Endothelial cell (in vitro differentiated cells): ENCODE data around the gene CCDC154. TPM values are rescaled to one million over a fixed set of nuclear protein-coding genes. Genes with fewer than 3 reads are reported as not detected.

Experiments used
- DNase-seq: peaks from one replicate; pipeline ENCODE4 v3.0.0; 2021; ENCODE audit warnings: low spot score
- H3K27ac Mint-ChIP-seq: one replicate; pipeline ENCODE4 v1.8.0; 2021; ENCODE audit warnings: mixed read lengths, inconsistent platforms; ENCODE audit not compliant: unreplicated experiment
- H3K27me3 Mint-ChIP-seq: one replicate; pipeline ENCODE4 v1.8.0; 2021; ENCODE audit warnings: mild to moderate bottlenecking, moderate library complexity, mixed read lengths, inconsistent platforms; ENCODE audit not compliant: unreplicated experiment
- H3K36me3 Mint-ChIP-seq: one replicate; pipeline ENCODE4 v1.8.0; 2021; ENCODE audit warnings: mild to moderate bottlenecking, low read depth, mixed read lengths, inconsistent platforms; ENCODE audit not compliant: unreplicated experiment
- H3K4me1 Mint-ChIP-seq: one replicate; pipeline ENCODE4 v1.8.0; 2021; ENCODE audit warnings: mild to moderate bottlenecking, mixed read lengths, inconsistent platforms; ENCODE audit not compliant: unreplicated experiment
- H3K4me3 Mint-ChIP-seq: one replicate; pipeline ENCODE4 v1.8.0; 2021; ENCODE audit warnings: mild to moderate bottlenecking, mixed read lengths, inconsistent platforms; ENCODE audit not compliant: unreplicated experiment
- H3K9me3 Mint-ChIP-seq: one replicate; pipeline ENCODE4 v1.8.0; 2021; ENCODE audit warnings: mixed read lengths, inconsistent platforms; ENCODE audit not compliant: unreplicated experiment
- CTCF ChIP-seq: fragments of 200-600 bp; sonication (generic); IDR thresholded peaks from one replicate; pipeline ENCODE4 v1.5.0; 2021; ENCODE audit warnings: antibody characterized with exemption; ENCODE audit not compliant: unreplicated experiment
- total RNA-seq: library from RNA; stranded (reverse); fragmentation: NEBNext Ultra II Directional; extraction: Animal tissue kit (Norgen Biotek cat#: 25700); gene quantifications from one replicate; pipeline ENCODE4 v1.2.1, GENCODE V29; 2021; ENCODE audit not compliant: unreplicated experiment

Gene CCDC154
- total RNA-seq, 1 donor from 2014 or later: 2.4 TPM

- no peak overlapping the region for H3K27ac Mint-ChIP-seq
- no peak overlapping the region for H3K4me3 Mint-ChIP-seq
- H3K27me3 Mint-ChIP-seq: peaks cover 8% of the 10 kb centered on the region
- no peak for TF ChIP-seq CTCF
- peaks cover 9% of the 10 kb centered on the region for H3K36me3 Mint-ChIP-seq
- H3K4me1 Mint-ChIP-seq: no peaks in the 10 kb centered on the region
- no peak for DNase-seq
- no peaks in the 10 kb centered on the region for H3K9me3 Mint-ChIP-seq
Measured at GRCh38 chr16:1448536-1449116, 4.3 kb upstream of the CCDC154 start.

GRCh38 chr16:1447965-1448364 is 3.6 kb upstream of the CCDC154 start:
- H3K4me1 Mint-ChIP-seq: no peaks in the 10 kb centered on the region
- no peaks in the 10 kb centered on the region for H3K9me3 Mint-ChIP-seq
- peaks cover 8% of the 10 kb centered on the region for H3K27me3 Mint-ChIP-seq
- H3K27ac Mint-ChIP-seq: no peak overlapping the region
- no peak for DNase-seq
- TF ChIP-seq CTCF: no peak
- H3K4me3 Mint-ChIP-seq: no peak overlapping the region
- peaks cover 9% of the 10 kb centered on the region for H3K36me3 Mint-ChIP-seq

GRCh38 chr16:1446296-1447080 is 2.1 kb upstream of the CCDC154 start:
- peaks cover 3% of the 10 kb centered on the region for H3K36me3 Mint-ChIP-seq
- H3K27ac Mint-ChIP-seq: no peak overlapping the region
- no peak for TF ChIP-seq CTCF
- no peaks in the 10 kb centered on the region for H3K9me3 Mint-ChIP-seq
- H3K4me3 Mint-ChIP-seq: no peak overlapping the region
- H3K27me3 Mint-ChIP-seq: peaks cover 8% of the 10 kb centered on the region
- no peak for DNase-seq
- no peaks in the 10 kb centered on the region for H3K4me1 Mint-ChIP-seq

- no peak overlapping the region for H3K4me3 Mint-ChIP-seq
- no peak overlapping the region for H3K27ac Mint-ChIP-seq
- TF ChIP-seq CTCF: no peak
- no peaks in the 10 kb centered on the region for H3K36me3 Mint-ChIP-seq
- peaks cover 8% of the 10 kb centered on the region for H3K27me3 Mint-ChIP-seq
- H3K9me3 Mint-ChIP-seq: no peaks in the 10 kb centered on the region
- H3K4me1 Mint-ChIP-seq: no peaks in the 10 kb centered on the region
- DNase-seq: no peak
Measured at GRCh38 chr16:1445518-1446203, 1.3 kb upstream of the CCDC154 start.
